Naive B cell (primary cell): ENCODE measurements around the gene KIF4A. TPM values are rescaled to one million over a fixed set of nuclear protein-coding genes. Genes with fewer than 3 reads are reported as not detected.

ENCODE experiments used
- ATAC-seq, 2 donors: fragments of 150-1000 bp; cut with Tn5 transposase; 2 replicates each; pipeline ENCODE4 v1.10.0; 2021; ENCODE audit warnings: low read depth in 2 of 2, mild to moderate bottlenecking in 2 of 2, moderate library complexity in 2 of 2
- DNase-seq: peaks from one replicate; pipeline ENCODE4 v3.0.0; 2022
- H3K27ac Mint-ChIP-seq, 6 donors: one replicate each; pipeline ENCODE4 v1.8.0; 2020 to 2022; ENCODE audit warnings: mild to moderate bottlenecking in 6 of 6, mixed read lengths in 6 of 6, moderate library complexity in 5 of 6, inconsistent platforms in 2 of 6
- H3K27me3 Mint-ChIP-seq, 3 donors: one replicate each; pipeline ENCODE4 v1.8.0; 2021 to 2022; ENCODE audit warnings: mixed read lengths in 3 of 3, mild to moderate bottlenecking in 1 of 3
- H3K36me3 Mint-ChIP-seq, 2 donors: one replicate each; pipeline ENCODE4 v1.8.0; 2020 to 2022; ENCODE audit warnings: mixed read lengths in 2 of 2, inconsistent platforms in 1 of 2, mild to moderate bottlenecking in 1 of 2
- H3K4me1 Mint-ChIP-seq, 3 donors: one replicate each; pipeline ENCODE4 v1.8.0; 2020 to 2022; ENCODE audit warnings: mixed read lengths in 3 of 3, inconsistent platforms in 1 of 3, mild to moderate bottlenecking in 1 of 3, moderate library complexity in 1 of 3
- H3K4me3 Mint-ChIP-seq, 8 donors: one replicate each; pipeline ENCODE4 v1.8.0; 2020 to 2022; ENCODE audit warnings: mild to moderate bottlenecking in 8 of 8, mixed read lengths in 8 of 8, moderate library complexity in 8 of 8, inconsistent platforms in 2 of 8
- H3K9me3 Mint-ChIP-seq, 7 donors: one replicate each; pipeline ENCODE4 v1.8.0; 2020 to 2022; ENCODE audit warnings: mixed read lengths in 7 of 7, mild to moderate bottlenecking in 5 of 7, inconsistent platforms in 2 of 7, moderate library complexity in 1 of 7
- polyA plus RNA-seq, 6 donors: library from polyadenylated mRNA; unstranded; fragments of 300-500 nt; fragmentation: Illumina TruSeq; gene quantifications; one replicate each; pipeline ENCODE4 v1.2.3, GENCODE V29; 2021; ENCODE audit warnings: low read depth in 6 of 6

Gene KIF4A
- polyA plus RNA-seq, 6 donors from 2014 or later, result not detected

GRCh38 chrX:70444946-70445656 is 155.2 kb downstream of the KIF4A start:
- no peaks in the 10 kb centered on the region for H3K36me3 Mint-ChIP-seq
- no peak overlapping the region for H3K27ac Mint-ChIP-seq
- H3K4me3 Mint-ChIP-seq, result peak overlapping the region in 7 of 8 donors; percentile 45 to 80 (median 67)
- H3K9me3 Mint-ChIP-seq, result peaks cover 0 to 7% (median 0%) of the 10 kb centered on the region in 7 donors
- ATAC-seq, result peak; percentile 30 to 59
- H3K4me1 Mint-ChIP-seq, result peaks cover 0 to 5% (median 3%) of the 10 kb centered on the region in 3 donors
- no peak for DNase-seq
- peaks cover 34 to 52% (median 44%) of the 10 kb centered on the region in 3 donors for H3K27me3 Mint-ChIP-seq

DNA sequence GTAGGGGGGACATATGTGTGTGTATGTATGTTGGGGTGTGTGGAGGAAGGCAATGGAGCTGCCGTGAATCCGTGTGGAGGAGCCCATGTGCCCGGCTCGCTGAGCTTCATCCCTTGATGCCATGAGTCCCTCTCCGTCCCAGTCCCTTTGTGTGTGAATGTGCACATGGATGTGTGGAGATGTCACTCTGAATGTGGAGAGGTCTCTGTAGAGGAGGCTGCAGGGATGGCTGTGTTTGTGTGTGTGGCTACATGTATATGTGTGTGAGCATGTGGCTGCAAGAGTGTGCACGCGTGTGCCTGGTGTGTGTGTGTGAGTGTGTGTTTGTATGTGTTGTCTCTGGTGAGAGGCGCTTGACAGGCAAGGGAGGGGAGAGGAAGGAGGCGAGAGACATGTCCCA is 156.0 kb downstream of the KIF4A start:
- no peak overlapping the region for H3K27ac Mint-ChIP-seq
- DNase-seq (no peak), ATAC-seq (no peak)
- H3K4me3 Mint-ChIP-seq, result peak overlapping the region in 3 of 8 donors; percentile 3 to 63 (median 22)
- peaks cover 0 to 8% (median 3%) of the 10 kb centered on the region in 3 donors for H3K4me1 Mint-ChIP-seq
- H3K9me3 Mint-ChIP-seq, result peaks cover 0 to 7% (median 0%) of the 10 kb centered on the region in 7 donors
- no peaks in the 10 kb centered on the region for H3K36me3 Mint-ChIP-seq
- peaks cover 31 to 44% (median 37%) of the 10 kb centered on the region in 3 donors for H3K27me3 Mint-ChIP-seq

DNA sequence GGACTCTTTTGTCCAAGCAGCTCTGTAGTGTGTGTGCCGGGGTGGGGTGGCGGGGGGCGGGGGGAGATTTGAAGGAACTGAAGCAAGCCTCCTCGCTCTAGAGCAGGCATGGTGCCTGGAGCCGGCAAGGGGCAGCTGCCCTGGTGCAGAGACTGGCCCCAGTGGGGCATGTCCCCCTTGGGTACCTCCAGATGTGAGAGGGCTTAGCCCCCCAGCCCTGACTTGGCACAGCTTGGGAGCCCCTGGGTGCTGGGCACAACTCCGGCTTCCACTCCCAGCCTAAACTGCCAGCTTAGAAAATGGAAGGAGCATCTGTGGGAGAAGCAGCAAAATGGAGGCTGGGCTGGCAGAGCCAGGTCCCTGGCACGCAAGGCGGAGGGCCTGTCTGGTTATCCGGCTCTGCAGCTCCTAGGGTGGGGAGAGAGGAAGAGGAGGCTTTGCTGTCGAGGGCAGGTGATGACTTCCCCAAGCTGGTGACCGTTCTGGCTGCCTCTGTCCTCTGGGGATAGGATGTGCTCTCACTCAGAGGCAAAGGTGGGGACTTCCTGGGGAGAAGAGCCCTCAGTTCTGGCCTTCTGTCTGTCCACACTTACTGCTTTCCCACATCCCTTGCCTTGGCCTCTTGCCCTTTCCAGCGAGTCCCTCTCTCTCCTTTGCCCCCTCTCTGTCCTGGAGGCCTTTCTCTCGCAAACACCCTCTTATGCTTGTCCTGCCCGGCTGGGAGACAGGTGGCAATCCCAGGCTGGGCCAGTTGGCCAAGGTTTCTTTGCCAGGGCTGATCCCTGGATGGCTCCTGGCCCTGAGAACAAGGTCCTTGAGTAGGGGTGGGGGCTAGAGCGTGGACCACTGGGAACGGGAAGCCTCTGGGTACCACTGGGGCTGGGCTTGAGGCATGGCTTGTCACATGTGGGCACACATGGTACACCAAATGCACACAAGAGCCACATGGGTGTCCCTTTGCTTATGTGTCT is 156.8 kb downstream of the KIF4A start:
- Mint-ChIP-seq H3K9me3 (peaks cover 0 to 3% (median 0%) of the 10 kb centered on the region in 7 donors), H3K27me3 (peaks cover 24 to 40% (median 33%) of the 10 kb centered on the region in 3 donors), H3K27ac (no peak overlapping the region), H3K36me3 (no peaks in the 10 kb centered on the region), H3K4me3 (peak overlapping the region in 2 of 8 donors; percentile 6 to 45), H3K4me1 (peaks cover 0 to 8% (median 3%) of the 10 kb centered on the region in 3 donors)
- ATAC-seq (no peak), DNase-seq (no peak)

DNA sequence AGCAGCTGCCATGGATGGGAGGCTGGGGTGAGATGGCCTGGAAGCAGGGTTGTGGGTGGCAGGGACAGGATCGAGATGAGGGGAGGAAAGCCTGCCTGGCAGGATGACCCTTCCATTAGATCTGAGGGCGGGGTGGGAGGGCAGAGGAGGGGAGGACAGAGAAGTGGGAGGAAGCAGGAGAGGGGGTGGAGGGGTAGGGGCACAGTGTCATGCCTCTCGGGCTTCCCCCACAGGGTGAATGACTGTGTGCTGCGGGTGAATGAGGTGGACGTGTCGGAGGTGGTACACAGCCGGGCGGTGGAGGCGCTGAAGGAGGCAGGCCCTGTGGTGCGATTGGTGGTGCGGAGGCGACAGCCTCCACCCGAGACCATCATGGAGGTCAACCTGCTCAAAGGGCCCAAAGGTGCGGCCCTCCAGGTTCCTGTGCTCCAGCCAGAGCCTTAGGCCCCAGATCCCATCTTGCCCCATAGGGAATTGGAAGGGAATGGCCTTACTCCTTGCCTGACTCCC is 159.6 kb downstream of the KIF4A start:
- no peak overlapping the region for H3K4me3 Mint-ChIP-seq
- H3K4me1 Mint-ChIP-seq, result peaks cover 27 to 28% (median 27%) of the 10 kb centered on the region in 3 donors
- H3K9me3 Mint-ChIP-seq, result peaks cover 0 to 6% (median 0%) of the 10 kb centered on the region in 7 donors
- H3K36me3 Mint-ChIP-seq, result no peaks in the 10 kb centered on the region
- peaks cover 4 to 21% (median 14%) of the 10 kb centered on the region in 3 donors for H3K27me3 Mint-ChIP-seq
- no peak overlapping the region for H3K27ac Mint-ChIP-seq
- ATAC-seq (no peak), DNase-seq (no peak)

DNA sequence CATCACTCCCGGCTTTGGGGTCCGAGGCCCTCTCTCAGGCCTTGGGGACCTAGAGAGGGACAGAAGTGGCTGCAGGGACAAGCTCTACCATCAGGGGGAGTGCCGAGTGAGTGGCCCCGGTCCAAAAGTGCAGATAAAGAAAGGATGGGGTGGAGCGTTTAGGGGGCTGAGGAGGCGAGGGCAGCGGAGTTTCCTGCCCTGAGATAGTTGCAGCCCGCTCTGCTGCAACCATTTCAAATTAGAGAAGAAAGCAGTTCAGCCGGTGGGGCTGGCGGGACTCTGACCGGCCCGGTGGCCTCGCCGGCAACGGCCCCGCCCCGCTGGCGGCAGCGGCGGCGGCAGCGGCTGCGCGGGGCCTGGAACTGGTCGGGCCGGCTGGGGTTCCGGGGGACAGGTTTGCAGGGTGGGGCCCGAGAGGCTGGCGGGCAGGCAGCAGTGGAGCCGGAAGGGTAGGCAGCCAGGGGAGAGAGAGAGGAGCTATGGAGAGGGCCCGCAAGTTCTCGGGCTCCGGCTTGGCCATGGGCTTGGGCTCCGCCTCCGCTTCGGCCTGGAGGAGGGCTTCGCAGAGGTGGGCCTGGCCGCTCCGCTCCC is 162.3 kb downstream of the KIF4A start:
- peaks cover 38 to 43% (median 40%) of the 10 kb centered on the region in 3 donors for H3K4me1 Mint-ChIP-seq

DNA sequence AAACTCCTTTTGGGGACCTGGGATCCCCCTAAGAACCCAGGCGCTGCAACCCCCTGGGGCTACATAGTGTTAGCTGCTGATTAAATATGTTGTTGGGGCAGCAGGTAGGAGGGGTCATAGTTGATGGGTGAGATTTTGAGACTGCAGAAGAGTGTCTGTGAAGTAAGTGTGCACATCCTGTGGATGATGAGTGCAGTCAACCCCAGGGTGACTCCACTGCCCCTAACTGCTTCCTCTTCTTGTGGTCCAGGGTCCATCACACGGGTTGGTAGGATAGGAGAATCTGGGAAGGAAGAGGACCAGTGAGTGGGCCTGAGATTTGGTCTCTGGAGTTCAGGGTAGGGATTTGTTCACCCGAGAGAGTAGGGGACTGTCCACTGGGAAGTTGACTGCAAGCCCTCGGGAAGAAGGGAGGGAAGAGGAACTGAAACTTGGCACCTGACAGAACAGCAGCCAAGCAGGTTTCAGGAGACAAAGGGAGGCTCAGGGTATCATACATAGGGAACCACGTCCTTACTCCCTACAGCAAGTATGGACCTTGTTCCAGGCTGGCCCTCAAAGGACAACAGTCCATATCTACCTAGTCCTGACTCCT is 163.2 kb downstream of the KIF4A start:
- Mint-ChIP-seq H3K4me1 (peaks cover 38 to 43% (median 40%) of the 10 kb centered on the region in 3 donors), H3K4me3 (peak overlapping the region; percentile 38 to 87 (median 84)), H3K27ac (peak overlapping the region in 3 of 6 donors; percentile 22 to 82 (median 61)), H3K27me3 (no peaks in the 10 kb centered on the region), H3K36me3 (no peaks in the 10 kb centered on the region), H3K9me3 (peaks cover 0 to 6% (median 0%) of the 10 kb centered on the region in 7 donors)
- ATAC-seq, result no peak
- peak; percentile 14 for DNase-seq

More for the DNA sequence above, 162.3 kb downstream of the KIF4A start:
- Mint-ChIP-seq H3K27ac (peak overlapping the region in 3 of 6 donors; percentile 55 to 71 (median 67)), H3K27me3 (no peaks in the 10 kb centered on the region), H3K9me3 (peaks cover 0 to 6% (median 0%) of the 10 kb centered on the region in 7 donors), H3K36me3 (no peaks in the 10 kb centered on the region), H3K4me3 (peak overlapping the region; percentile 84 to 96 (median 92))
- DNase-seq, result peak; percentile 48
- peak; percentile 44 to 53 for ATAC-seq

GRCh38 chrX:70454441-70455365 is 164.8 kb downstream of the KIF4A start:
- H3K36me3 Mint-ChIP-seq, result no peaks in the 10 kb centered on the region
- peaks cover 0 to 6% (median 0%) of the 10 kb centered on the region in 7 donors for H3K9me3 Mint-ChIP-seq
- H3K4me1 Mint-ChIP-seq, result peaks cover 38 to 43% (median 40%) of the 10 kb centered on the region in 3 donors
- H3K4me3 Mint-ChIP-seq, result peak overlapping the region; percentile 82 to 91 (median 84)
- H3K27me3 Mint-ChIP-seq, result no peaks in the 10 kb centered on the region
- peak; percentile 68 to 71 for ATAC-seq
- peak; percentile 59 for DNase-seq
- peak overlapping the region in 5 of 6 donors; percentile 43 to 77 (median 61) for H3K27ac Mint-ChIP-seq

DNA sequence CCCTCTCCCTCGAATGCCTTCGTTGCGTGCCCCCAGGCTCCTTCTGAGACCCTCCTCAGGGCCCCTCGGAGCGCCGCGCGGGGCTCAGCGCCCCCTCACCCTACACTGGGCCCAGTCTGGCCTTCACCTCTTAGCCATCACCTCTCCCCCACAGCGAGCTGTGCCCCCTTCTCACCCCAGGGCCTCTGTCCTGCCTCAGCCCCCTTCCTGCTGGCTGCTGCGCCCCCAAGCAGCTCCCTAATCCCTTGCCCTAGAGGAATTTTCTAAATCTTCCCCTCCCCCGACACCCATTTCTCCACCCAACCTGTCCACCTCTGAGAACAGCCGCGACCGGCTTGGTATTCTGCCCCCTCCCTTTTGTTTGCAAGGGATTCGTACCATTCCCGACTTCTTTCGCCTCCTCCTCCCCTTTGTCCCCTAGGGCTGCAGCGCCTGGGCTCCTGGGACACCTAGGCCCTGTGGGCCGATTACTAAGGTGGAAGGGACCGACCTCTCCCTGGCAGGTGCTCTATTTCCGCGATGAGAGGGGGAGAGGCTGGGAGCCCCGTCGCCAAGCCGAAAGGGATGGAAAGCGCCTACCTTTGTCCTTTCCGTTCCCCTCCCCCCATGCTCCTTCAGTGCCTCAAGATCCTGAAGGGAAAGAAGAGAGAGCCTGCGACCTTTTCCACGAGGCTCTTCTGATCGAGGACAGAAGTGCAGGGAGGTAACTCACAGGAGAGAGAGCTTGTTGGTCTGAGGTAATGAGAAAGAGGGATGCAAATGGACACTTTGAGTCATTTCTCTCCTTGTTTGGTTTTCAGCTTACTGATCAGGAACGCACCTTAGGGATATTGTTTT is 165.7 kb downstream of the KIF4A start:
- Mint-ChIP-seq H3K9me3 (peaks cover 0 to 6% (median 0%) of the 10 kb centered on the region in 7 donors), H3K27ac (peak overlapping the region in 3 of 6 donors; percentile 52 to 82 (median 71)), H3K4me3 (peak overlapping the region; percentile 82 to 91 (median 84)), H3K4me1 (peaks cover 38 to 43% (median 40%) of the 10 kb centered on the region in 3 donors), H3K36me3 (no peaks in the 10 kb centered on the region), H3K27me3 (no peaks in the 10 kb centered on the region)
- DNase-seq (no peak), ATAC-seq (no peak)

GRCh38 chrX:70456256-70456655 is 166.4 kb downstream of the KIF4A start:
- ATAC-seq (no peak), DNase-seq (no peak)
- peak overlapping the region in 7 of 8 donors; percentile 82 to 91 (median 84) for H3K4me3 Mint-ChIP-seq
- no peak overlapping the region for H3K27ac Mint-ChIP-seq
- H3K9me3 Mint-ChIP-seq, result peaks cover 0 to 6% (median 0%) of the 10 kb centered on the region in 7 donors
- H3K36me3 Mint-ChIP-seq, result no peaks in the 10 kb centered on the region
- peaks cover 37 to 43% (median 38%) of the 10 kb centered on the region in 3 donors for H3K4me1 Mint-ChIP-seq
- H3K27me3 Mint-ChIP-seq, result no peaks in the 10 kb centered on the region

DNA sequence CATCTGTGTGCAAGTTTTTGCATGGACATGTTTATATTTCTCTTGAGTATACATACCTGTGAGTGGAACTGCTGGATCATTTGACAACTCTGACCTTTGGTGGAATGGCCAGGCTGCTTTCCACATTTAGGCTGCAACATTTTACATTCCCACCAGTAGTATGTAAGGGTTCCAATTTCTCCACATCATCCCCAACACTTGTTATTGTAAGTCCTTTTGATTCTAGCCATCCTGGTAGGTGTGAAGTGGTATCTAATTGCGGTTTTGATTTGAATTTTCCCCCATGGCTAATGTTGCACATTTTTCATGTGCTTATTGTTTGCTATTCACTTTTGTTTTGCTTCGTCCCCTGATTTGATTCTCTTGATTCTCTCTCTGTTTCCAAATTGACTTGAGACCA is 171.1 kb downstream of the KIF4A start:
- Mint-ChIP-seq H3K4me3 (no peak overlapping the region), H3K27me3 (no peaks in the 10 kb centered on the region), H3K36me3 (no peaks in the 10 kb centered on the region), H3K4me1 (peaks cover 3 to 5% (median 4%) of the 10 kb centered on the region in 3 donors), H3K27ac (no peak overlapping the region), H3K9me3 (no peaks in the 10 kb centered on the region)
- ATAC-seq (no peak), DNase-seq (no peak)

DNA sequence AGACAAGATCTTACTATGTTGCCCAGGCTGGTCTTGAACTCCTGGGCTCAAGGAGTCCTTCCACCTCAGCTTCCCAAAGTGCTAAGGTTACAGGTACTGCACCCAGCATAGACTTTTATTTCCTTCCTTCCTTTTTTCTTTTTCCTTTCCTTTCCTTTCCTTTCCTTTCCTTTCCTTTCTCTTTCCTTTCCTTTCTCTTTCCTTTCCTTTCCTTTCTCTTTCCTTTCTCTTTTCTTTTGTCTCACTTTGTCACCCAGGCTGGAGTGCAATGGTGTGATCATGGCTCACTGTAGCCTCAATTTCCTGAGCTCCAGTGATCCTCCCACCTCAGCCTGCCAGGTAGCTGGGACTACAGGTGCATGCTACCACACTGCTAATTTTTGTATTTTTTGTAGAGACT is 174.1 kb downstream of the KIF4A start:
- no peaks in the 10 kb centered on the region for H3K27me3 Mint-ChIP-seq
- no peak overlapping the region for H3K27ac Mint-ChIP-seq
- H3K9me3 Mint-ChIP-seq, result no peaks in the 10 kb centered on the region
- DNase-seq (no peak), ATAC-seq (no peak)
- no peaks in the 10 kb centered on the region for H3K36me3 Mint-ChIP-seq
- H3K4me1 Mint-ChIP-seq, result no peaks in the 10 kb centered on the region
- no peak overlapping the region for H3K4me3 Mint-ChIP-seq
